ENCODE data around the gene SNX33.
"Not testable (repeated sequence)": the region's sequence is repeated elsewhere in the genome, so short reads cannot be mapped to it uniquely, and the experiment has no call there.

Gene SNX33, protein sequence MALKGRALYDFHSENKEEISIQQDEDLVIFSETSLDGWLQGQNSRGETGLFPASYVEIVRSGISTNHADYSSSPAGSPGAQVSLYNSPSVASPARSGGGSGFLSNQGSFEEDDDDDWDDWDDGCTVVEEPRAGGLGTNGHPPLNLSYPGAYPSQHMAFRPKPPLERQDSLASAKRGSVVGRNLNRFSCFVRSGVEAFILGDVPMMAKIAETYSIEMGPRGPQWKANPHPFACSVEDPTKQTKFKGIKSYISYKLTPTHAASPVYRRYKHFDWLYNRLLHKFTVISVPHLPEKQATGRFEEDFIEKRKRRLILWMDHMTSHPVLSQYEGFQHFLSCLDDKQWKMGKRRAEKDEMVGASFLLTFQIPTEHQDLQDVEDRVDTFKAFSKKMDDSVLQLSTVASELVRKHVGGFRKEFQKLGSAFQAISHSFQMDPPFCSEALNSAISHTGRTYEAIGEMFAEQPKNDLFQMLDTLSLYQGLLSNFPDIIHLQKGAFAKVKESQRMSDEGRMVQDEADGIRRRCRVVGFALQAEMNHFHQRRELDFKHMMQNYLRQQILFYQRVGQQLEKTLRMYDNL

DNA sequence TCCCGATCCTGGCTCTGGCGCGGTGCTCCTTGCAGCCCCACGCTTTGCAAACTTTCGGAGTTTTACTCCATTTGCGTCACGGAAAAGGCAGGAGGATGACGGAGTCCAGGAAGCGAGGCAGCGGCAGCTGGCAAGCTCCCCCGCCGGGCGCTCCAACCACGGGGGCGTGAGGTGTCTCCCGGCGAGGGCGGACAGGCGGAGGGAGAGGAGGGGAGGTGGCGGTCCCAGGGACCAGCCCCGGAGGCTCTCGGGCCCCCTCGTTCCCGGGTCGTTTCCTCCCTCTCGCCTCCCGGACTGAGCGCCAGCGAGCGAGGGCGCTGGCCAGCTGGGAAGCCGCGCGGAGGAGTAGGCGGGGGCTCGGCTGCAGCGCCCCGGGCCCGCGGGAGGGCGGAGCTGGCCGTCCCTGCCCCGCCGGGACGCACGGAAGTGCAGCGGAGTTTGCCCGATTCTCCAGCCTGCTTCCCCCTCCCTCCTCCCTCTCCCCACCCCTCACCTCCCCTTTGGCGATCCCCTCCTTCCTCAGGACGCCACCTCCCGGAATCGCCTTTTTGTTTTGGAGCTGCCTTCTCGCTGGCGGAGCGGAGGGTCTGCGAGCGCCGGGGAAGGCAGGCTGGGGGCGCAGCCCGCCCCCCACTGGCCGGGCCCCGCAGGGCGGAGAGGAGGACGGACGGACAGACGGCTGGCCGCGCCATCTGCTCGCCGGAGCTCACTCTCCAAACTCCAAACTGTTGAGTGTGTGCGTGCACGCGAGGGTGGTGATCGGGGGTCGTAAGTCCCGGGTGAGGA is at the start of gene SNX33:
SNX33 (plus strand) TSS at position 543 of the 786 bp plus-strand sequence. CDS start 1,191 bp downstream, outside the sequence.
- DNase-seq (ENCODE audit: low read depth) = no peak

DNA sequence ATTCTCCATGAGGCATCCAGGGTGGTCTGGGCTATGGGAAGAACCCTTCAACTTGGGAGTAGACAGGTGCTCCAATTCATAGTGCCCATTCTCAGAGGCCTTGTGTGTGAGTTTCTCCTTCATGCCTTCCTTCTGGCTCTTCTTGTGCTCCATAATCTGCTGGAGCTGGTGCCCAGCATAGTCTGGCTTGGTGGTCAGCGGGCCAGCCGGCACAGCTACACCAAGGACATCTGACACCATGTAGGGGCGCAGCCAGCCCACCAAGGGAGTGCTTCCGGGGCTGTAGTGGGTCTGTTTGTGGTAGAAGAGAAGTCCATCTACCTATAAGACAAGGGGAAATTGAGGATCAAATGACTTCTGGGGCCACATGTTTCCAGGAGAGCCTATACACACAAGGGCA is 49.4 kb upstream of the SNX33 start:
- DNase-seq (ENCODE audit: low read depth) = no peak

DNA sequence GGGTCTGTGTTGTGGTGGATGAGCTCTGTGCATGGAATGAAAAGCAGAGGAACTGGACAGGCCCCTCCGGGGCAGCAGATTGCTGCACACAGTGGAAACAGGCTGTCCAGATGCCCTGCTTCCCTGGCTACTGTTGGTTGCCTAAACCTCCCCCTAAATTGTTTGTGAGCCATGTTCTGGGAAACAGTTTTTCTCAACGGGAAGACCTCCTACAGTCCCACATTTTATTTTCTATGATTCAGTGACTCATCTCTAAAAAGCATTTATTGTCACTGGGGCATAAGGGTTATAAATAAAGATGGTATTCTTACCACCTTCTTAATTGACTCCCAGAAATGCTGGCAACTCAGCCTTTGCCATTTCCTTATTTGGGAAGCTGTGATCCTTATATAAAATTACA is 48.3 kb upstream of the SNX33 start:
- no peak for DNase-seq (ENCODE audit: low read depth)

DNA sequence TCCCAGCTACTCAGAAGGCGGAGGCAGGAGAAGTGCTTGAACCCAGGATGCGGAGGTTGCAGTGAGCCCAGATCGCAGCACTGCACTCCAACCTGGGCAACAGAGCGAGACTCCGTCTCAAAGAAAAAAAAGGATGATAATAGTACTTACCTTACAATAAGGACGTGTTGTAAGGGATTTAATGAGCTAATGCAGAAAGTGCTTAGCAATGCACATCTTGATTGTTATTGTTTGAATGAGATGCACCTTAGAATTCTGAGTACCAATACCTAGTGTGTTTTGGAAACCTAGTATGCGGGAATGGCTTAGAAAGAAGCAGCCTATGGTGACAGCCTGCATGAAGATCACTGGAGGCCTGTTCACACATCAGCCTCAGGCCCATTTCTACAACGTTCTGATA is 41.7 kb upstream of the SNX33 start:
- DNase-seq (ENCODE audit: low read depth) = no peak

DNA sequence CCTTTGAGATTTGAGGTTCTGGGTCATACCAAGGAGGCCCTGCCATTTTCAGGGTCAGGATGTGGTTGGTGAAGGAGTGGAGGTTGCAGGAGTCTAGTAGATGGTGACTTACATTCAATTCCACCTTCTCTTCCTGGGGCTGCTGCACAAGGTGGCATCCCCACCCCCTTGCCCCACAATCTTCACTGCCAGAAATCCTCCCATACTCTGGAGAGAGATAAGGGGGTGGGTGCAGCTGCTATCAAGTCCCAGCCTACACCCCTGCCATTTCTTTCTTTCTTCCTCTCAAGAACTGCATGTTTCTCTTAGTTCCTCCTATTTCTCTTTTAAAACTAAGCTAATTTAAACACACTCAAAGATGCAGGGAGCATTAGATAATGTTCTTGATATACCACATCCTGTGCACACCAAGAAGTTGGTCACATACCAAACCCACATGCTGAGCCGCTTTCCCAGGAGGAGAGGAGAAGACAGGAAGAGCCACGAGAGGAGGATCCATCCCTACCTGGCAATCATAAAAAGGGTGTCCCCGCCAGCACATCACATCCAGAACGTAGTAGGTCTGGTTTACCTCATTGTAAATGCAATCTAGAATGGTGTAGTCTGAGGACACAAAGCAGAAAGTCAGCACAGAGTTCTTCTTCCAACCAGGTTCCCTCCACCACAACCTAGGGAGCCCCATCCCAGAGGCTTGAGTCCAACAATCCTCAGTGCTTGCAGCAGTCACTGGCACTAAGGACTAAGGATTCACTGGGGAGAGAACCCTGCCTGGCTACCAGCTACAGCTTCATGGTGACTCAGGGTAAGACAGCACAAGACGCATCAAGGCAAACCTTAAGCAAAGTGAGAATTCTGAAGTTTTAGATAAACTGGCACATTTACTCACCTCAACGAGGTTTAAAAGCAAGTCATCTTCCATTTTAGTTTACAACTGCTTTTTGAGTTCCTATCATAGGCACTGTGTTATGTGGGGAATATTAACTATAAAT is 40.7 kb upstream of the SNX33 start:
- no peak for DNase-seq (ENCODE audit: low read depth)

DNA sequence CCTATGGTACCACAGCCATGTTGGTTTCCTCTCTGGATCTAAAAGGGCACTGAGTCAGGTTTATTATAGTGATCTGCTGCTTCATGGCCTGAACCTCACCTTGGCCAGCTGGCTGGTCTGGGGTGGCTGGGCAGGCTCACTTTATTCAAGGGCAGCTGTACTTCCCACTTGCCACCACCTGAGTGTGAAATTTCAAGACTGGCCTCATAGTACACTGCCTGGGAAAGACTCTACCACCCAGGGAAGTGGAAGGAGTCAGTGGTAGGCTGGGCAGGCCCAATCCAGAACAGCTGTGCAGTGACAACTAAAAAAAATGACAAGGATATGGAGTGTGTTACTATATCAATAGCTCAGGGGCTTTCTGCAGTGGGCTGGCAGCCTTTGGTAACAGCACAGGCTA is 30.9 kb upstream of the SNX33 start:
- no peak for DNase-seq (ENCODE audit: low read depth)

DNA sequence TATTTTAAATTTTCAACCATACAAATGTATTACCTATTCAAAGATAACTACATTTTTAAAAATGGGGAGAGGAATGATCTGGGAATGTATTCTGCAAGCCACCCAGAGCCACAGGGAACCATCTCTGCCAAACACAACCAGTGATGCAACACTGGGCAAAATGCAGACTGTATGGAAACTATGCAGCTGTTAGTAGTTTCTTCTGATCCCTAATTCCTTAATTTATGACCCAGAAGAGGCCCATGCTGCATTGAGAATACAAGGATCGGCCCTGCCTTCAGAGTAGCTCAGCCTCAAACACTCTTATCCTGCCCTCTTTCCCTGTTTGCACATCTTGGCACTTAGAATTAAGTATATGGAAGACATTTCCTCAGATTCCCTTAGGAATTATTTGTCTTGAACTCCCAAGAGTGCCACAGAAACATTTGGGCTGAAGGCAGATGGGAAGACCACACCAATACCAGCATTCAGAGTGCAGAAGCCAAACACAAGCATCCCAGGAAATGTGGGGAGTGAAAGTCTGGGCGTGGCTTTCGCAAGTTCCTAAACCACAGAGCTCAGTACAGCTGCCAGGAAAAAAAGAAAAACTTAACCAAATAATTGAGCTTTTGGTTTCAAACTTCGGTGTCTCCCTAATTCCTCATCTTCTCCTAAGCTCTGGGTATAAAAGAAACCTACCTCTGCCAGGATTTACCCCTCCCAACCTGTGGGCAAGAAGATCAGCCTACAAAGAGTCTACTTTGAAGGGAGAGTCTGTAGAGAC is 27.5 kb upstream of the SNX33 start:
- no peak for DNase-seq (ENCODE audit: low read depth)

DNA sequence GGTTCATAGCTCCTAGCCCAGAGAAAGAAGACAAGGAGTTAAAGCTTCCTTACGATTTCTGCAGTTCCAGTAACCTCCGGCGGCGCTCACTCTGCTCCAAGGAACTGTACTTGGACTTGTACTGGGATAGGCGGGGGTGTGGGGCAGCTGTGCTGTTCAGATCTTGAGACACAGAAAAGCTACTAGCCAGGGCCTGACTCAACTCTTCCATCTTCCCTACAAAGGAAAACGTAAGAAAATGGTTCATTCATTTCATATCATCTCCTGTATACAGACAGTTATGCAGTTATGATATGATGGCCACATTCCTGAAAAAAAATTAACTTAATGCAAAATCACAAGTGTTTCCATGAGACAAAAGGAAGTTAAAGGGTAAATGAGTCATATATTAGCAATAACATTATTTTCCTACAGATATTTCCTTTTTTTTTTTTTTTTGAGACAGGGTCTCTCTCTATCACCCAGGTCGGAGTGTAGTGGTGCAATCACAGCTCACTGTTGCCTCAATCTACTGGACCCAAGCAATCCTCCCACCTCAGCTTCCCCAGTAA is 26.8 kb upstream of the SNX33 start:
- DNase-seq (ENCODE audit: low read depth) = no peak

DNA sequence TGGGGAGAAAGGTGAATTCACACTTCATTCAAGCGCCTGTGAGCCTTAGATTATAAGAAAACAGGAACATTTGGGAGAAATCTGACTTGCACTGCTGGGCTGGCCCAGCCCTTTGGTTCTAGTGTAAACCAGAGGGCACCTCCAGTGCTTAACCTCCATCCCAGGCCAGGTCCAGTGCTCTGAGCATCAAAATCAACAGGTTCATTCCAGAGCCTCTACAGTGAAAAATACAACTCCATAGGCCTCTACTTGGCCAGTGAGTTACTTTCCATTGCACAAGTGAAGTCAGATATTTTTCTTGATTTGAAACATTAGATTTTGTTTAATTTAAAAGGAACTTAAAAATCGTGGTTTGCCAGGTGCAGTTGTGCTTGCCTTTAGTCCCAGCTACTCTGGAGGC is 25.2 kb upstream of the SNX33 start:
- DNase-seq (ENCODE audit: low read depth) = no peak

DNA sequence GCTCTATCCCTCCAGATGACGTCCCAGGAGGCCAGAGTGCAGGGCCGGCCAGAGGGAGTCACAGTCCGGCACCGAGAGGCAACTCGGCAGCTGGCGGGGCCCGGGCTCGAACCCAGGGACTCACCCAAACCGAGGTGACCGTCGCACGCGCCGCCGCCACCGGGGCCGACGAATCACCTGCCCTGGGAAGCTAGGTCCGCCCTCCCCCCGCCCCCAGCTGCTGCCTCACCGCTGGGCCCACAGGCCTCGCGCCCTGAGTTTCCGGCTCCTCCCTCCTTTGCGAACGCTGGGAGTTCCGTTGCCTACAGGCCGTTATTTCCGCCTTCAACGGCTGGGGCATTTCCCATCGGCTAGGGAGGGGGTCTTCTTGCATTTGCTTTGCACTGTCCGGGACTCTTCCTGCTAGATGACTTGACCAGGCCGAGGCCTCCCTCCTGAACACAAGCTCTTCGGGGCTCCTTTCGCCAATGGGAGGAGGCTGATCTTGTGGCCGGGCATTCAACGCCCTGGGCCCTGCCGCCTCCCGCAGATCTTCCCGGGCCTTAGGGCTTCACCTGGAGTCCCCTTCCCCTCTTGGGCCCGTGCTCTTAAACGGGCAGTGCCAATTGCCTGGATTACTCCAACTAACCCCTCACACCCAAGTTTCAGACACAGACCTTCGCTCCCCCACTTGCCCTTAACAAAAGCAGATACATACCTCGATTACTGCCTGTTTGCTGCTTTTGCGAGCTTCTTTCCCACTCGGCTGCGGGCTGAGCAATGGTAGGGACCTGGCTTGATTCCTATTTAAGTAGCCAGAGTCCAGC is 22.0 kb upstream of the SNX33 start, which contains the start of gene SNUPN:
SNUPN (minus strand) TSS at position 184 of the 806 bp plus-strand sequence. CDS start 4,674 bp downstream, outside the sequence.
- DNase-seq (ENCODE audit: low read depth) = peak; percentile 81

DNA sequence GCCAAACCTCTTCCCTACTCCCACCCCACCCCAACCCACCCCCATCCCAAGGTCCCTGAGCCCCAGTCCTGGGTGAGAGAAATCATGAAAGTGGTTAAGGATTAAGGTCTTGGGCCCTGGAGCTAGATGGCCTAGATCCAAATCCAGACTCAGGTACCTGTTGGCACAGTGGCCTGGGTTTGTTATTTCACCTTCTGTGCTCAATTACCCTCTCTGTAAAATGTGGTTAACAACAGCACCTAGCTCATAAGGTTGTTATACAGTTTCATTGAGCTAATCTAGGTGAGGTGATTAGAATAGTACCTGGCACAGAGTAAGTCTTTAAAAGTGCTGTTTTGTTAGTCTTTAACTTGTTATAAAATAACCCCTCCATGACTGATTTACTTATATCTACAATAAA is 15.8 kb upstream of the SNX33 start:
- no peak for DNase-seq (ENCODE audit: low read depth)

DNA sequence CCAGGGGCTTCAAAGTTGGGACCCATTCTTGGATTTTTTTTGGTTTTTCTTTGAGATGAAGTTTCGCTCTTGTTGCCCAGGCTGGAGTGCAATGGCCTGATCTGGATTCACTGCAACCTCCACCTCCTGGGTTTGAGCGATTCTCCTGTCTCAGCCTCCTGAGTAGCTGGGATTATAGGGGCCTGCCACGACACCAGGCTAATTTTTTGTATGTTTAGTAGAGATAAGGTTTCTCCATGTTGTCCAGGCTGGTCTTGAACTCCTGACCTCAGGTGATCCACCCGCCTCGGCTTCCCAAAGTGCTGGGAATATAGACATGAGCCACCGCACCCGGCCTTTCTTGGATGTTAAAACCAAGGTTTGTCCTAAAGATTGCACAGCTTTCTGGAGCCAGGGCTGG is 13.8 kb upstream of the SNX33 start:
- not testable (repeated sequence) for DNase-seq (ENCODE audit: low read depth)

DNA sequence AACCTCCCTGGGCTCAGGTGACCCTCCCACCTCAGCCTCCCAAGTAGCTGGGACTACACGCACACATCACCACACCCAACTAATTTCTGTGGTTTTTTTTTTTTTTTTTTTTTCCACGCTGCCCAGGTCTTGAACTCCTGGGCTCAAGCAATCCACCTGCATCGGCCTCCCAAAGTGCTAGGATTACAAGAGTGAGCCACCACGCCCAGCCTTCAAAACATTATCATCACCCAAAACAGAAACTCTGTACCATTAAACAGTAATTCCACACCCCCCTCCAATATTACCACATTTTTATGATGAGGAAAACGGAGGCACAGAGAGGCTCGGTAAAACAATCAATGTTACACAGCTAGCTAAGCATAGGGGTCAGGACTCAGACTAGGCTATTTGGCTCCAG is 11.7 kb upstream of the SNX33 start:
- DNase-seq (ENCODE audit: low read depth) = no peak

DNA sequence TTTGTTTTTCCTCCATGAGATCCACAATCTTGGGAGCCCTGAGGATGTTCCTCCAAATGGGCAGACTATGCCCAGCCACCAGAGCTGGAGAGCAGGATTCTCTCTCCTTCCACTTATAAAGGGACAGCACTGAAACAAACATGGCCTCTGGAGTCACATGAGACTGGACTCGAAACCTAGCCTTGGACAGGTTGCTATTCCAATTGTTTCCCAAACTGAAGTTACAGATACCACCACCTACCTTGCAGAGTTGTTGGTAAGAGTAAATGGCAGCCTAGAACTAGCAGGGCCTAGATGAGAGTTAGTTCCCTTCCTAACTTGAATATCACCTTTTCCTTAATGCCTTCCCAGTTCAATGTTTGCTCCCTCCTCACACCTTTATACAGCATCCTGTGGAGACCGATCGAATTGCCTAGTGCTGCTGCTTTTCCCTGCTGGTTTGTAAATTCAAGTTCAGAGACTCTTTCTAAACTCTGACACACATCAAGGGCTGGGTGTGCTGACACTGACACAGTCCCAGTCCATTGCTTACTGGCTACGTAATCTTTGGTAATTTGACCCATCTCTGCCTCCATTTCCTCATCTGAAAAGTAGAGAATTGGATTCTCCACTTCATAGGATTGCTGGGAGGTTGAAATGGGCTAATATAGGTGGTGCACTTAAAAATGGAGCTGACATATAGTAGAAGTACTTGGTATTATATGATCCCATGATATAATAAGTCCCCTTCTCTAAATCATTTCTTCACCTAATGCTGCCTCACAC is 10.3 kb upstream of the SNX33 start:
- DNase-seq (ENCODE audit: low read depth) = no peak

DNA sequence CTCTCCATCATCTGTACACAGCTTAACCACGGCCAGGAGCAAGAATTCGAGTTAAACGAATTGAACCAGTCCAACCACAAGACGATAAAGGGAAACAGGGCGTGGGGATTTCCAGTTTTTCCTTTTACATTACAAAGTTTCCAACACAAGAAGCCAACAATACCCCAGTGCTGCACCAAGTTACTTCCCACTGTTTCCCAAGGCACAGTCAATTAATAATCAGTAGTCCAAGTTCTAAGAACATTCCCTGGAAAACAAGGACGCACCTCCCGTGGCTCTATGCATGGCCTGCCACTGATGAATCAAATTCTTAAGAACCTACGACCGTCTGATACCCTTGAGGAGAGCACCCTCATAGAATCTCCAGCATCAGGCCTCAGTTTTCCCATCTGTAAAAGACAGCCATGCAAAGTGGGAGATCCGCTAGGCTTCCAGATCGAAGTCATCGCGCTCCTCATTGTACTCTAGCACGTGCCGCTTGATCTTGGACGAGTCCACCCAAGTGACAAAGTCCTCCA is 8.5 kb upstream of the SNX33 start:
- no peak for DNase-seq (ENCODE audit: low read depth)

DNA sequence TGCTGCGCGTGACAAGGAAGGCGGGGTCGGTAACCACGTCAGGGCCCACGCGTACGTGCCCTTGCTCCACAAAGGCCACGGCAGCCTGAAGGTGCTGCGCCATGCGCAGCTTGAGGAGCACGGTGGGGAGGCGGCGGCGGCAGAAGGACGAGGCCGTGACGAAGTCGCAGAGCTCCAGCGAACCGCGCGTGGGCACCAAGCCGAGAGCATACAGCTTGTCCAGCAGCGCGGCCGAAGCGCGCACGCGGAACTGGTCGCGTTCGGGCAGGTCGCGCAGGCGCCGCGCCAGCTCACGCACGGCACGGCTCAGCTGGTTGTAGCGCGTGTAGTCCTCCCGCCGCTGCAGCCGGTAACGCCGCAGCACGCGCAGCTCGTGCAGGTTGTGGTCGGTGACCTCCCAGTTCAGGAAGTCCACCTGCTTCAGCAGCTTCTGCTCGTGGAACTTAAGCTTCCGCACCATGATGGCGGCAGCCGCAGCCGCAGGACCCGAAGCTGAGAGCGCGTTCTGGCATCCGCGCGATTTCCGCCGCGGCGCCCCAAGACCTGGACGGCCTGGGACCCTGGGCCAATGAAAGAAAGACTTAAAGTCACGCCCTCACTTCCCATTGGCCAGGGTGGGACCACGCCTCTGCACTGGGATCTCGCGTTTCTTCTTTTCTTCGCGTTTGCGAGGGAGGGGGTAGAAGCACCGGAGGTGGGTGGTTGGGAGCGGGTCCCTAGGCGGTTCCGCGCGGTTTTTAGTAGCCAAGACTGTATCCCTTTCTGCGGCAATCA is 7.8 kb upstream of the SNX33 start, which contains the start of gene IMP3:
IMP3 (minus strand) TSS at position 516 of the 774 bp plus-strand sequence; CDS start at position 460, 56 bp downstream.
- DNase-seq (ENCODE audit: low read depth) = peak; percentile 84

DNA sequence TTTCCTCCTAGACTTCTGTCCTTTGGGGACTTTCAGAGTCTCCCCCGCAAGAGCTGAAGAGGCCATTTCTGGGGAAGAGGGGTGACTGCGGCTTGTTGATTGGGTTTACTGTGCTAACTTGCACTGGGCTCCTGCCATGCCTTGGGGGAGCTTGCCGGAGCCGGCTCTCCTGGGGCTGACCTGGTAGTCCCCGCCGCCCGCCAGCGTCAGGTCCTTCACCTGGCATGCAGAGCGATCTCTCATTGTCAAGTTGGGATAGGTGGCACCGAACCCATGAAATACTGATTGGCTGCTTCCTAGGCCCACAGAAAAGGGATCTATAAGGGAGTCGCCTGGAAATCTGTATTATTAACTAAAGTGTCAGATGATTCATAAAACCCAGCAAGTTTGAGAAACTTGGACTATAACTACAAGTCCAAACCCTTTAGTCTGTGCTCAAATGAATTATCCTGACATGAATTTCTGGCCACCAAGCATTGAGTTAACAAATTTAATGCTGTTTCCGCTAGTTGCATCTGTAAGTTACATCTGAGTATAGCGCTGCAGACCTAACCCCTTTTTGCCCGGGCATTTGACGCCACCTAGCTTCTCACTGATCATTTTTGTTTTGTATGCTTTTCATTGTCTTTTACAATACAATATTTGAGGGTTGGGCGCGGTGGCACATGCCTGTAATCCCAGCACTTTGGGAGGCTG is 7.1 kb upstream of the SNX33 start:
- DNase-seq (ENCODE audit: low read depth) = no peak

All from stimulated activated CD8-positive, alpha-beta memory T cell treated with anti-CD3 and anti-CD28 coated beads, Interleukin-15, amount 100 ng/mL, for 1 hour (primary cell).